HK-2 (cell line): Measurements from ENCODE around the gene AADACL3.
"Not testable (repeated sequence)": the region's sequence is repeated elsewhere in the genome, so short reads cannot be mapped to it uniquely, and the experiment has no call there.

ENCODE experiments used
- DNase-seq: peaks from one replicate; pipeline ENCODE4 v3.0.0-alpha.2; 2018; ENCODE audit not compliant: unreplicated experiment

The AADACL3 gene, protein sequence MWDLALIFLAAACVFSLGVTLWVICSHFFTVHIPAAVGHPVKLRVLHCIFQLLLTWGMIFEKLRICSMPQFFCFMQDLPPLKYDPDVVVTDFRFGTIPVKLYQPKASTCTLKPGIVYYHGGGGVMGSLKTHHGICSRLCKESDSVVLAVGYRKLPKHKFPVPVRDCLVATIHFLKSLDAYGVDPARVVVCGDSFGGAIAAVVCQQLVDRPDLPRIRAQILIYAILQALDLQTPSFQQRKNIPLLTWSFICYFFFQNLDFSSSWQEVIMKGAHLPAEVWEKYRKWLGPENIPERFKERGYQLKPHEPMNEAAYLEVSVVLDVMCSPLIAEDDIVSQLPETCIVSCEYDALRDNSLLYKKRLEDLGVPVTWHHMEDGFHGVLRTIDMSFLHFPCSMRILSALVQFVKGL

DNA sequence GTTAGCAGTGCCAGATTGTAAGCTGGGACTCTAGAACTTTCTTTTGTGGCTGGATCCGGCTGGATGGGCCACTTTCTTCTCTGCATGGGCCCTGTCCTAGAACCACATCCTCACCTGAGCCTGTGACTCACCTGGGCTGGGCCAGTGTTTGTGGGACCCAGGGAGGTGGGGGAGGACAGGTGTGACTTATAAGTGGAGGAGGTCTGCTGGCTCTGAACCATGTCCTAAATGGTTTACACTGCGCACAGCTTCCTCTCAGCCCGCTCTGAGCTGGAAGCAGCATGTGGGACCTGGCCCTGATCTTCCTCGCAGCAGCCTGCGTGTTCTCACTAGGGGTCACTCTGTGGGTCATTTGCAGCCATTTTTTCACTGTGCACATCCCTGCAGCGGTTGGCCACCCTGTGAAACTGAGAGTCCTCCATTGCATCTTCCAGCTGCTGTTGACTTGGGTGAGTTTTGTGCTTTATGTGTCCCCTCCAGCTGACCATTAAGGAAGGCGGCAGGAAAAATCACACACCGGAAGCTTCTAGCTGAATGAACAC lies at the start of gene AADACL3:
Gene AADACL3 (plus strand): TSS at position 215 of the 542 bp plus-strand sequence. CDS start 67 bp downstream, at position 282.
- no peak for DNase-seq

DNA sequence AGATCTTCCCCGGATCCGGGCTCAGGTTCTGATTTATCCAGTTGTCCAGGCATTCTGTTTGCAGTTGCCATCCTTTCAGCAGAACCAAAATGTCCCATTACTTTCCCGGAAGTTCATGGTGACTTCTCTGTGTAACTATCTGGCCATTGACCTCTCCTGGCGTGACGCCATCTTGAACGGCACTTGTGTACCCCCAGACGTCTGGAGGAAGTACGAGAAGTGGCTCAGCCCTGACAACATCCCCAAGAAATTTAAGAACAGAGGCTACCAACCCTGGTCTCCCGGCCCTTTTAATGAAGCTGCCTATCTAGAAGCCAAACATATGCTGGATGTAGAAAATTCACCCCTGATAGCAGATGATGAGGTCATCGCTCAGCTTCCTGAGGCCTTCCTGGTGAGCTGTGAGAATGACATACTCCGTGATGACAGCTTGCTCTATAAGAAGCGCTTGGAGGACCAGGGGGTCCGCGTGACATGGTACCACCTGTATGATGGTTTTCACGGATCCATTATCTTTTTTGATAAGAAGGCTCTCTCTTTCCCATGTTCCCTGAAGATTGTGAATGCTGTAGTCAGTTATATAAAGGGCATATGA lies 49.7 kb upstream of the AADACL3 start:
- no peak for DNase-seq

DNA sequence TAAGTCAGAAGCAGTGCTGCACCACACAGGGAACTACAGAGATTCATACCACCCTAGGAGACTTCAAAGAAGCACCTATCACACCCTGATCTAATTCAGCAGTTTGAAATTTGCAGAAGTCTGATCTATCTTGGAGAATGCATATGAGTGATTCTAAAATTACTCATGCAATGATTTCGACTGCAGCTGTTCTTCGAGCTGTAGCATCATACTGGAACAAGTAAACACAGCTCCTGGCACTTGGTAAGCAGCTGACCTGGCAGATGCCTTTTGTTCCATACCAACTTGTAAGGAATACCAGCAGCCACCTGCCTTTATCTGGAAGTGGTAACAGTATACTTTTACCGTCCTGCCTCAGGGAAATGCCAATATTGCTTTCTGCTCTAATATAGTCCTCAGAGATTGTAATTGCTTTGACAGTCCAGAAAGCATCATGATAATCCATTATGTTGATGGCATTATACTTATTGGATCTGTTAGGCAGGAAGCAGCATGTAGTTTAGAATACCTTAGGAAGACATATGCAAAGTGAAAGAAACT lies 46.3 kb upstream of the AADACL3 start:
- DNase-seq, result no peak

DNA sequence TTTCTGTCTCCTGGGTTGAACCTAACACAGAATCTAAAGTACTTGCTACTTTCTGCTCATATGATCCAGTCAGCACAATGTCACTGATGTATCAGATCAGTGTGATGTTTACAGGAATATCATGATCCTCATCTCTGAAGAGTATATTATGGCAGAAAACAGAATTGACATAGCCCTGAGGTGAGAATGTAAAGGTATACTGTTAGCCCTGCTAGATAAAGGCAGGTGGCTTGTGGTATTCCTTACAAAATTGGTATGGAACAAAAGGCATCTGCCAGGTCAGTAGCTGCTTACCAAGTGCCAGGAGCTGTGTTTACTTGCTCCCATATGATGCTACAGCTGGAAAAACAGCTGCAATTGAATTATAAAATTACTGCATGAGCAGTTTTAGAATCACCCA lies 41.6 kb upstream of the AADACL3 start:
- DNase-seq, result no peak

DNA sequence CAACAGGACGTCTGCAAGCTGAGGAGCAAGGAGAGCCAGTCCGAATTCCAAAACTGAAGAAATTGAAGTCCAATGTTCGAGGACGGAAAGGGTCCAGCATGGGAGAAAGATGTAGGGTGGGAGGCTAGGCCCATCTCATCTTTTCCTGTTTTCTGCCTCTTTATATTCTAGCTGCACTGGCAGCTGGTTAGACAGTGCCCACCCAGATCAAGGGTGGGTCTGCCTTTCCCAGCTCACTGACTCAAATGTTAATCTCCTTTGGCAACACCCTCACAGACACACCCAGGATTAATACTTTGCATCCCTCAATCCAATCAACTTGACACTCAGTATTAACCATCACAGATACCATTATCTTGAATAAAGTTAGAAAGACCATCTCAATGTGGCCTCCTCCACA lies 39.8 kb upstream of the AADACL3 start:
- not testable (repeated sequence) for DNase-seq

DNA sequence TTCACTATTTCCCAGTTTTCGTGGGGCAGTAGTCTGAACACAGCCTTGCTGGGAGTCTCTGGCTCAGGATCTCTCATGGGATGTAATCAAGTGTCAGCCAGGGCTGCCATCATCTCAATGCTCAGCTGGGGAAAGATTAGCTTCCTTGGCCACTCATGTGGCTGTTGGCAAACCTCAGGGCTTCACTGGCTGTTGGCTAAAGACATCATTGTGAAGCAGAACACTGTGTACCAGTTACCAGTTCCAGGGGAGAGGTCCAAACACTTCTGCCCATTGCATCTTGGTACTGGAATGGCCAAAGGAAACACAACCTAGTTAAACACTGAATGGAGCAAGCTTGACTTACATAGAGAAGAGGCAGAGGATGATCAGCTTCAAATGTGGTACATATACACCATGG lies 38.3 kb upstream of the AADACL3 start:
- DNase-seq, result no peak

DNA sequence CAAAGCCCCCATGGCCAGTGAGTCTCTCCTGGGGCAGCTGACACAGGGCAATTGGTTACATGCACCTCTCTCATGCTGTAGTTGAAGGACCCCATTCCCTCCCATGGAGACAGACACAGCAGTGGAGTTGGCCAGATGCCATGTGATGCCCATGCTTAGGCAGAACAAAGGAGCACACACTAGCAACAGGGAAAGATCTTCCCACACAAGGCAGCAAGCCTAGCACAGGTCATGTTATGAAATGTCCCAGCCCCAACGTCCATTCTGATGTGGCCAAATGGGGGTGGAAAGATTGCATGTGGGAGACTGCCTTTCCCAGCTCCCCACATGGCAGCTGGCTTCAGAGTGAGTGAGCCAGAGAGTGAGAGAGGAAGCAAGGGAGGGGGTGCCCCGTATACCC lies 37.6 kb upstream of the AADACL3 start:
- no peak for DNase-seq

DNA sequence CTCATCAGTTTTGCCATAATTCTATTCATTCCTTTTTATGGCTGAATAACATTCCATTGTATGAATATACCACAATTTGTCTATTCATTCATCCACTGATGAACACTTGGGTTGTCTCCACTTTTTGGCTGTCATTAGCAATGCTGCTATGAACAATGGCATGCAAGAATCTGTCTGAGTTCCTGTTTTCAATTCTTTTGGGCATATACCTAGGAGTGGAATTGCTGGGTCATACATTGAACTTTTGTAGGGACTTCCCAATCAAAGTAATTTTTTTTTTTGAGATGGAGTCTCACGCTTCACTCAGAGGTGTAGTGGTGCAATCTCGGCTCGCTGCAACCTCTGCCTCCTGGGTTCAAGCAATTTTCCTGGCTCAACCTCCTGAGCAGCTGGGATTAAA lies 37.1 kb upstream of the AADACL3 start:
- no peak for DNase-seq

DNA sequence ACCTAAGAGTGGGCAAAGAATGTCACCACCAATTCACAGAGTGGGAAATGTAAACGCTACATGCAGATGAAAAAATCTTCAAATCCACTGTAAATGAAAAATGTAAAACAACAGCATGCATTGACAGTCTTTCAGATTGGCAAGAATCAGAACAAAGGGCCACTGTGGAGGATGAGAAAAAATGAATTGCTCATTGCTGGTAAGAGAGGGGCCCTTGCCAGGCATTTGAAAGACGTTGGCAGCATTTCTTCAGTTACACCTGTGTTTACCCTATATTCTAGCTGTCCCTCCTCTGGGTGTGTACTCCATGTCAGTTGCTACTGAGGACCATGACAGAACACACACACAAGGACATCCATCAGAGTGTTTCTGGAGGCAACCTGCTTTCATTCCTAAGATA lies 25.8 kb upstream of the AADACL3 start:
- DNase-seq, result no peak

DNA sequence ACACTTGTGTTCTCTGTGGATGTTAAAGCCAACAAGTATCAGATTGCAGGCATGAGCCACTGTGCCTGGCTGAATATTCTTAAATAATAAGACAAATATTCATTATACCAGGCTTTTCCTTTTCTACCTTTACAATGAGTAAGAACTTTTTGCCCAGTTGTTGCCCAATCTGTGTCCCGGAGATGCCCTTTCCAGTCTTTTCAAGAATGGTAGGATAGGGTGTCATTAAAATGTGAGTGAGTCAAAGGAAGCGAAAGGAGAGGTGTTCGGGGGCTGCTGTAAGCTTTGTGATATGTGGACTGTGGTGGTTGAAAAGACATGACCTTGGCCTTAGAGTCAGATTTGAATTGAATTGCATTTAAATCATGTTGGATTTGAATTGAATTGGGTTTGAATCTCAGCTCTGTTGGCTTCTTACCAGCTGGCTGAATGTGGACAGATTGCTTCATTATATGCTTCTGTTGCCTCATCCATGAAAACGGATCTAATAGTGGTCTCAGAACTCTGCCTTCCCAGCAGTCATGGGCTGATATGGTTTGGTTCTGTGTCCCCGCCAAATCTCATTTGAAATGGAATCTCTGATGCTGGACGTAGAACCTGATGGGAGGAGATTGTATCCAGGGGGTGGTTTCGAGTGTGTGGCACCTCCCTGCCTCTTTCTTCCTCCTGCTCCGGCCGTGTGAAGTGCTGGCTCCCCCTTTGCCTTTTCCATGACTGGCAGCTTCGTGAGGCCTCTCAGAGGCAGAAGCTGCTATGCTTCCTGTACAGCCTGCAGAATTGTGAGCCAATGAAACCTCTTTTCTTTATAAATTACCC lies 22.7 kb upstream of the AADACL3 start:
- DNase-seq, result no peak

DNA sequence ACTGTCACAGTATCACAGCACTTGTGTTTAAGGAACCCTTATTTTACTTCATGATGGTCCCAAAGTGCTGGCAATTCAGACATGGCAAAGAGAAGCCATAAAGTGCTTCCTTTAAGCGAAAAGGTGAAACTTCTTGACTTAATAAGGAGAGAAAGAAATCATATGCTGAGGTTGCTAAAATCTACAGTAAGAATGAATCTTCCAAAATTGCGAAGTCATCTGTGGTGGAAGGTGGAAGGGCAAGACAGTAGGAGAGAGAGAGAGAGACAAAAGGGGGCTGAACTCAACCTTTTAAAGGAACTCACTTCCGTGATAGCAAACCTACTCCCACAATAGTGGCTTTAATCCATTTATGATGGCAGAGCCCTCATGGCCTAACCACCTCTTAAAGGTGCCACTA lies 19.3 kb upstream of the AADACL3 start:
- no peak for DNase-seq

DNA sequence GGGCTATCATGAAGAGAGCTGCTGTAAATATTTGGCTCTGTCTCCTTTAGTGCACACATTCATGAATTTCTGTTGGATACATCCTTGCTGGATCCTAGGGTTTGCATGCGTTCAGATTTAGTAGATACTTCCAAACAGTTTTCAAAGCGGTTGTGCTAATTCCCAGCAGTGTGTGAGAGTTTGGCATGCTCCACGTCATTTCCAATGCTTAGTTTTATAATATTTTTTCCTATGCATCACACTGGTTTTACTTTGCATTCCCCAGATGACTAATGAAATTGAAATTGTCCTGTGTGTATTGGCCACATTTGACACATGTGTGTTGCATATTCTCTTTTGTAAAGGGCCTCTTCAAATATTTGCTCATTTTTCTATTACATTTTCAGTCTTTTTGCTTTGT lies 18.5 kb upstream of the AADACL3 start:
- no peak for DNase-seq

DNA sequence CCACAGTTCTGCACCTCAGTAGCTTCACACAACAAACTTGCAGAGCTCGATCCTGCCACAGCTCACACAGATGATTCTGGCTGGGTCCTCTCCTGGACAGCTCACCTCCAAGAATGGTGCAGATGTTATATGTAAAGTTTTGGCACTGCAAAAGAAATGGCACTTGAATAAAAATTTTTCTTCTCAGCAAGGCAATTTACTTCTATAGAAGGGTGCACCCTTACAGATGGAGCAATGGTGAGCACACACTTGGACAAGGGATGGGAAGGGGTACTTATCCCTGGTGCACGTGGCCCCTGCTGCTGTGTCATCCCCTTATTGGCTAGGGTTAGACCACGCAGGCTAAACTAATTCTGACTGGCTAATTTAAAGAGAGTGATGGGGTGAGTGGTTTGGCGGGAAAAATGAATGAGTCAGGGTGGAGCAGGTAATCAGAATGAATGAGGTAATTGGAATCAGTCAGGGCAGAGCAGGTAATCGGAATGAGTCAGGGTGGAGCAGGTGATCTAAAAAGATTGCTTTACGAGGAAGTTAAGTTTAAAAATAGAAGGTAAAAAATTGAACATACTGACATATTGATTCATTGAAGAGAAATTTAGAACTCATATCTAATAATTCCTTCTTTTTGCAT lies 12.0 kb upstream of the AADACL3 start:
- DNase-seq, result no peak

DNA sequence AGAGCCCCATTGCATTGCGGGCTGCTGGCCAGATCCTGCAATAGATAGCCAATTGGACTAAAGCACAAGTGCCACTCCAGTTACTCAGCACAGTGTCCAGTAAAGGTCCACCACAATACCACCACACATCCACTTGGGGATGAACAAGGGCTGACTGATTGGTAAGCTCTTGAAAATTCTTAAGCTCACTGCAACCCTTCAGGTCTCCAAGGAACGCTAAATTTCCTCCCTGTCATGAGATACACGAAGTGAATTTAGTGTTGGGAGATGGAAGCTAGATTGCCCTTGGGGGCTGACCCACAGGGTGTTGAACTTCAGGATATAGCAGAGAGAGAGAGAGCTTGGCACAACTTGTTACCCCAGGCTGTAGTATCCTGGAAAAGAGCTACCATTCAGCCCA lies 9.8 kb upstream of the AADACL3 start:
- no peak for DNase-seq

DNA sequence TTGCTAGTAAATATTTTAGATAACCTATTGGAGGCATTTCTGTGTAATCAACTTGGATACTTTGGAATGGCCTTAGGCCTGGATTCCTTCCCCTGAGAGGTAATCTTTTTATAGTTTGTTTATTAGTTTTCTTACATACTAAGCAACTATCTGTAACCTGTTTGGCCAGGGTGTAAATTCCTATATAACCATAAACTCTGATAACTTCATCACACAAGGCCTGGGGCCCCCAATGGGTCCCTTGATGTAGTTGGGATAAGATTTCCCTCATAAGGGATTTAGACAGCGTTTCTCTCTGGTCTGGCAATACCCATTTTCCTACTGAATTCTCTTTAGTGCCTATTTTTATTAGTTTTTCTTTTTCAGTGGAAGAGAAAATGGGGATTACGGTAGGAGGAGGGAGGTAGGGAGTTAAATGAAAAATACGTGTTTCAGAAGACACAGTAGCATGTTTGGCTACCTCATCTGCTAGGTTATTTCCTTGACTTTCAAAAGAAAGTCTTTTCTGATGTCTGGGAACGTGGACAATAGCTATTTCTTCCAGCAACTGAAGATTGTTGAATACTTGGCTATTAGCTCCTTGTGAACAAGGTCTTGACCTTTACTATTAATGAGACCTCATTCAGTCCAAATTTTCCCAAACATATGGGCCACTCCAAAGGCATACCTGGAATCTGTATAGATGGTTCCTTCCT lies 7.4 kb upstream of the AADACL3 start:
- no peak for DNase-seq

DNA sequence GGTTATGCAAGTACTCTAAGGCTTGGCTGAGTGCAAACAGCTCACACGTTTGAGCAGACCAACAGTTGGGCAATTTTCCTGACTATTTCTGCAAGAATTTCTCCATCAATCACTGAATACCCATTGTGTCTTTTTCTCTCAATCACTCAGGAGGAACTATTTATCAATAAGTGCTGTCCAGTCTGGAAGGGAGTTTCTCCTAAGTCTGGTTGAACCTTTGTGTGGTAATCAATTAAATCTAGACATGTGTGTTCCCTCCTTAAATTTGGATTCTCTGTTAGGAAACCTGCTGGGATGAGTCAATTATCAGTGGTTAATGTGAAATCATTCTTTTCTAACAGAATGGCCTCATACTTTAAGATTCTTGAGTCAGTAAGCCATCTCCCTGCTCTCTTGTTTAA lies 6.8 kb upstream of the AADACL3 start:
- no peak for DNase-seq

DNA sequence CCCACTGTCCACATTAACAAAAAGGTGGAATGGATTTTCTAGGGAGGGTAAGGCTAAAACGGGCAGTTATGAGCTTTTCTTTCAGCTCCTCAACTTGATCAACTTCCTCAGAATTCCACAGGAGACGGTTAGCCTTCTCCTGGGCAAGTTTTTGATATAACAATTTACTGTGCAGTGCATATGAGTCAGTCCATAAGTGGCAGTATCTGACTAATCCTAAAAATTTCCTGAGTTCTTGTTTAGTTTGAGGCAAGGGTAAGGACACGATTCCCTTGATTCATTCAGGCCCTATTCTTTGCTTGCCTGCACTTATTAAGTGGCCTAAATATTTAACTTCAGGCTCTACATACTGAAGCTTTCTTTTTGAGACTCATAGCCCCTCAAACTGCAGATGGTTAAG lies 6.2 kb upstream of the AADACL3 start:
- no peak for DNase-seq

DNA sequence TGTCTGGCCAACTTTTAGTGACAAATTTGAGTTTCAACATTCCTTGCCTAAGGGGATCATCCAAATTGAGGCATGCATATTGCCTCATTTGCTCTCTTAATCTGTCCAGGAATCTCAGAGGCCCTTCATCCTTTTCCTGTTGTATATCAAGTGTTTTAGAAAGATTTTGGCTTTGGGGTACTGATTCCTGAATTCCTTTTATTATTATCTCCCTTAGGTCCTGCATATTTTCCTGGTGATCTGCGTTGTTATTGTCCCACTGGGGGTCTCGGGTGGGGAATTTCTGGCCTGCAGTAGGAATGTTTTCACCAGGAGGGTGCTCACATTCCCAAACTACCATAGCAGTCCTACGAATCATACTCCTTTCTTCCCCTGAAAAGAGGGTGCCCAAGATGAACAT lies 4.4 kb upstream of the AADACL3 start:
- no peak for DNase-seq

DNA sequence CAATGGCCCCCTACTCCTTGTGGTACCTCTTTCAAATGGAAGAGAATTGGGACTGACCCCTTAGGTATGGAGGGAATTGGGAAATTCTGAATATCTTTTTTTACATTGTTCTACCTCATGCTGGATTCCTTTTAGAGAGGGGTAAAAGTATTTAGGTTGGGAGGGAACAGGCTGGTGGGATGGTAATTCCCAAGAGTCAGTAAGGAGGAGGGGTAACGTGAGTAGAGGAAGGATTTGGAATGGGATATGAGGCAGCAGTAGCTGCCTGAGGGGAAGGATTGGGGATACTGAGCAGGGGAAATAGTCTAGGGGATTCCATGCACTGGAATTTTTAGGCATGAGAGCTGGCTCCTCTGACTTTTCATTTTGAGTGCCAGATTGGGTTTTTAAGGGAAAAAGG lies 3.8 kb upstream of the AADACL3 start:
- DNase-seq, result no peak

DNA sequence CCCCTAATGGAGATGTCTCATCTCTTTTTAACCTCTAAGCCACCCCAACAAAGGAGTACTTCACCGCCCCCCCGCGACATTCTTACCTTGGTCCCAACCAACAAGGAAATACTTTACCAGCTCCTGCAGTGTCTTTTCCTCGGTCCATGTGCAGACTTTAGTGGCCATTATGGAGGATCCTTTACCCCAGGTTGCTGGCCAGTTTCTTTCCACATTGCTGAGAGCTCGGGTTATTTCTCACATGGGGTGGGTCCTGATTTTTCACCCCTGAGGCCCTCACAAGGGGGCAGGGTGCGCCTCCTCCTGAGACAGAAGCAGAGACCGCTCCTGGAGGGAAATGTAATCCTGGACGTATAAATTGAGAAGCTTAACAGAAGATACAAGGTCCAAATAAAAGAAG lies 3.0 kb upstream of the AADACL3 start:
- DNase-seq, result no peak

DNA sequence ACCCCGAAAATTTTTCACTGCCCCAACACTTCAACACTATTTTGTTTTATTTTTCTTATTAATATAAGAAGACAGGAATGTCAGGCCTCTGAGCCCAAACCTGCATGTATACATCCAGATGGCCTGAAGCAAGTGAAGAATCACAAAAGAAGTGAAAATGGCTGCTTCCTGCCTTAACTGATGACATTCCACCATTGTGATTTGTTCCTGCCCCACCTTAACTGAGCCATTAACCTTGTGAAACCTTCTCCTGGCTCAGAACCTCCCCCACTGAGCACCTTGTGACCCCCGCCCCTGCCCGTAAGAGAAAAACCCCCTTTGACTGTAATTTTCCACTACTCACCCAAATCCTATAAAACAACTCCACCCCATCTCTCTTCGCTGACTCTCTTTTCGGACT lies 2.3 kb upstream of the AADACL3 start:
- not testable (repeated sequence) for DNase-seq
